Central memory CD8-positive, alpha-beta T cell (primary cell): Measurements from ENCODE around the gene RGS11.

Experiments used
- ATAC-seq: fragments of 150-1000 bp; cut with Tn5 transposase; replicated peaks from 2 replicates; pipeline ENCODE4 v1.10.0; 2022; ENCODE audit warnings: mild to moderate bottlenecking, moderate FRiP score, moderate number of reproducible peaks; ENCODE audit not compliant: poor library complexity, severe bottlenecking; ENCODE audit errors: extremely low read depth
- DNase-seq, 2 donors: peaks; one replicate each; pipeline ENCODE4 v3.0.0; 2021; ENCODE audit warnings: low spot score in 2 of 2
- H3K27ac Mint-ChIP-seq: one replicate; pipeline ENCODE4 v1.8.0; 2022; ENCODE audit warnings: low read depth, mild to moderate bottlenecking, moderate library complexity, mixed read lengths
- H3K27me3 Mint-ChIP-seq: one replicate; pipeline ENCODE4 v1.8.0; 2022; ENCODE audit warnings: mixed read lengths
- H3K36me3 Mint-ChIP-seq: one replicate; pipeline ENCODE4 v1.8.0; 2022; ENCODE audit warnings: mild to moderate bottlenecking, moderate library complexity, mixed read lengths; ENCODE audit not compliant: insufficient read depth
- H3K4me1 Mint-ChIP-seq: one replicate; pipeline ENCODE4 v1.8.0; 2022; ENCODE audit warnings: mixed read lengths
- H3K4me3 Mint-ChIP-seq: one replicate; pipeline ENCODE4 v1.8.0; 2022; ENCODE audit warnings: mild to moderate bottlenecking, moderate library complexity, mixed read lengths
- H3K9me3 Mint-ChIP-seq: one replicate; pipeline ENCODE4 v1.8.0; 2022; ENCODE audit warnings: mixed read lengths

The RGS11 gene

GRCh38 chr16:275786-276232 lies at the start of gene RGS11:
Gene RGS11 (minus strand): TSS chr16:275944. CDS start chr16:275911, 33 bp downstream.
- Mint-ChIP-seq H3K4me1 (peaks cover 6% of the 10 kb centered on the region), H3K4me3 (peak within 1 kb of the TSS; percentile 51), H3K9me3 (no peaks in the 10 kb centered on the region), H3K27ac (no peak within 1 kb of the TSS), H3K36me3 (peaks cover 2% of the 10 kb centered on the region), H3K27me3 (no peaks in the 10 kb centered on the region)
- ATAC-seq (no peak), DNase-seq (no peak)

- peak overlapping the region; percentile 62 for H3K4me3 Mint-ChIP-seq
- no peaks in the 10 kb centered on the region for H3K9me3 Mint-ChIP-seq
- no peaks in the 10 kb centered on the region for H3K27me3 Mint-ChIP-seq
- DNase-seq (peak; percentile 73 to 82), ATAC-seq (peak; percentile 62)
- peaks cover 51% of the 10 kb centered on the region for H3K4me1 Mint-ChIP-seq
- peak overlapping the region; percentile 84 for H3K27ac Mint-ChIP-seq
- H3K36me3 Mint-ChIP-seq = peaks cover 19% of the 10 kb centered on the region
Observed at GRCh38 chr16:324451-325334, 48.9 kb upstream of the RGS11 start.

DNA sequence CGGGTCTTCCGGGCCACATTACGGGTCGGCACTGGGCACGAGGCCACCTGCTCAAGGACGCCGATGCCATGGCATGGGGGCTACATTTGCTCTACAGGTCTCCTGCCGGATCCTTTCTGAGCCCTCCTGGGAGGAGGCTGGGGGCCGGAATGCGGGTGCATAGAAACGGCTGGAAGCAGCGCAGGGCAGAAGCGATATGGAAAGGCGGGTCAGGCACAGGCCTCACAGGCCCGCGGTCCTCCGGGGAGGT lies 48.4 kb upstream of the RGS11 start:
- DNase-seq (no peak), ATAC-seq (no peak)
- Mint-ChIP-seq H3K27me3 (no peaks in the 10 kb centered on the region), H3K36me3 (peaks cover 24% of the 10 kb centered on the region), H3K9me3 (no peaks in the 10 kb centered on the region), H3K27ac (peak overlapping the region; percentile 84), H3K4me1 (peaks cover 56% of the 10 kb centered on the region), H3K4me3 (peak overlapping the region; percentile 62)

GRCh38 chr16:322476-323143 lies 46.9 kb upstream of the RGS11 start:
- Mint-ChIP-seq H3K4me1 (peaks cover 66% of the 10 kb centered on the region), H3K27ac (peak overlapping the region; percentile 84), H3K36me3 (peaks cover 24% of the 10 kb centered on the region), H3K27me3 (no peaks in the 10 kb centered on the region), H3K9me3 (no peaks in the 10 kb centered on the region), H3K4me3 (peak overlapping the region; percentile 62)
- ATAC-seq = no peak
- no peak for DNase-seq

GRCh38 chr16:321532-321931 lies 45.8 kb upstream of the RGS11 start:
- no peak for DNase-seq
- Mint-ChIP-seq H3K27ac (peak overlapping the region; percentile 84), H3K27me3 (no peaks in the 10 kb centered on the region), H3K36me3 (peaks cover 18% of the 10 kb centered on the region), H3K4me1 (peaks cover 62% of the 10 kb centered on the region), H3K9me3 (no peaks in the 10 kb centered on the region), H3K4me3 (no peak overlapping the region)
- ATAC-seq = no peak

GRCh38 chr16:320206-320605 lies 44.5 kb upstream of the RGS11 start:
- ATAC-seq (no peak), DNase-seq (no peak)
- H3K4me1 Mint-ChIP-seq = peaks cover 63% of the 10 kb centered on the region
- H3K27me3 Mint-ChIP-seq = no peaks in the 10 kb centered on the region
- H3K36me3 Mint-ChIP-seq = peaks cover 13% of the 10 kb centered on the region
- H3K9me3 Mint-ChIP-seq = no peaks in the 10 kb centered on the region
- no peak overlapping the region for H3K4me3 Mint-ChIP-seq
- H3K27ac Mint-ChIP-seq = no peak overlapping the region

DNA sequence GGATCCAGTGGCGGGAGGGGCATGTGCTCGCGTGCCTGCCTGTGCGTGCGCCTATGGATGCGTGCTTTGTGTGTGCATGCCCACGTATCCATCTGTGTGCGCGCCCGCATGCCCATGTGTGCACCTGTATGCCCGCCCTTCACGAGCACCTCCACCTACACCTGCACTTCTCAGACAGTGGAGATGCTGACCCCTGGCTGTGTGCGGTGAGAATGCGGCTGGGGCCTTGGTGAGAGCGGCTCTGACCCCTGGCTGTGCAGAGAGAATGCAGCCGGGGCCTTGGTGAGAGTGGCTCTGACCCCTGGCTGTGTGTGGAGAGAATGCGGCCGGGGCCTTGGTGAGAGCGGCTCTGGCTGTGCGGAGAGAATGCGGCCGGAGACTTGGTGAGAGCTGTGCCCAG lies 42.9 kb upstream of the RGS11 start:
- no peak for DNase-seq
- H3K36me3 Mint-ChIP-seq = peaks cover 15% of the 10 kb centered on the region
- H3K27ac Mint-ChIP-seq = peak overlapping the region; percentile 67
- H3K9me3 Mint-ChIP-seq = no peaks in the 10 kb centered on the region
- no peaks in the 10 kb centered on the region for H3K27me3 Mint-ChIP-seq
- peaks cover 55% of the 10 kb centered on the region for H3K4me1 Mint-ChIP-seq
- no peak overlapping the region for H3K4me3 Mint-ChIP-seq
- ATAC-seq = no peak

GRCh38 chr16:317583-317982 lies 41.8 kb upstream of the RGS11 start:
- H3K36me3 Mint-ChIP-seq = peaks cover 17% of the 10 kb centered on the region
- no peaks in the 10 kb centered on the region for H3K9me3 Mint-ChIP-seq
- H3K27me3 Mint-ChIP-seq = no peaks in the 10 kb centered on the region
- no peak overlapping the region for H3K4me3 Mint-ChIP-seq
- peaks cover 49% of the 10 kb centered on the region for H3K4me1 Mint-ChIP-seq
- no peak overlapping the region for H3K27ac Mint-ChIP-seq
- DNase-seq (no peak), ATAC-seq (no peak)

DNA sequence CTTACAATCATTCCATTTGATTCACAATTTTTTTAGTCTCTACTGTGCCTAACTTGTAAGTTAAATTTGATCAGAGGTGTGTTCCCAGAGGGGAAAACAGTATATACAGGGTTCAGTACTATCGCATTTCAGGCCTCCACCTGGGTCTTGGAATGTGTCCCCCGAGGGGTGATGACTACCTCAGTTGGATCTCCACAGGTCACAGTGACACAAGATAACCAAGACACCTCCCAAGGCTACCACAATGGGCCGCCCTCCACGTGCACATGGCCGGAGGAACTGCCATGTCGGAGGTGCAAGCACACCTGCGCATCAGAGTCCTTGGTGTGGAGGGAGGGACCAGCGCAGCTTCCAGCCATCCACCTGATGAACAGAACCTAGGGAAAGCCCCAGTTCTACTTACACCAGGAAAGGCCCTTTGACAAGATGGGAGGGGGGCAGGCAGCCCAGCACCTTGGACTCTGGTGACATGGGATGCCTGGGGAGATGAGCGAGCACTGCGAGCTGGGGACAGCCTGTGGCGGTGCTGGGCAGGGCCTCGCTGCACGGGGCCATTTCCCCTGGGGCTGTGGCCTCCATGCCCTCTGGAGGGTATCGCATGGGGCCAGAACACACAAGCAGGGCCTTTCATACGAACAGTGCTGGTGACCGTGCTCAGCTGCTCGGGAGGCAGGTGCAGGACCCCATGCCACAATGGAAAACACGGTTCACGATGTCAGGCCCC lies 41.2 kb upstream of the RGS11 start:
- Mint-ChIP-seq H3K4me1 (peaks cover 44% of the 10 kb centered on the region), H3K27ac (peak overlapping the region; percentile 82), H3K9me3 (no peaks in the 10 kb centered on the region), H3K36me3 (peaks cover 17% of the 10 kb centered on the region), H3K4me3 (no peak overlapping the region), H3K27me3 (no peaks in the 10 kb centered on the region)
- ATAC-seq (no peak), DNase-seq (no peak)

- H3K4me1 Mint-ChIP-seq = peaks cover 35% of the 10 kb centered on the region
- DNase-seq = no peak
- no peak for ATAC-seq
- H3K27ac Mint-ChIP-seq = no peak overlapping the region
- no peaks in the 10 kb centered on the region for H3K27me3 Mint-ChIP-seq
- no peak overlapping the region for H3K4me3 Mint-ChIP-seq
- peaks cover 20% of the 10 kb centered on the region for H3K36me3 Mint-ChIP-seq
- no peaks in the 10 kb centered on the region for H3K9me3 Mint-ChIP-seq
Observed at GRCh38 chr16:314795-315299, 39.1 kb upstream of the RGS11 start.

GRCh38 chr16:314351-314750 lies 38.6 kb upstream of the RGS11 start:
- Mint-ChIP-seq H3K36me3 (peaks cover 17% of the 10 kb centered on the region), H3K27ac (no peak overlapping the region), H3K9me3 (no peaks in the 10 kb centered on the region), H3K27me3 (no peaks in the 10 kb centered on the region), H3K4me3 (no peak overlapping the region), H3K4me1 (peaks cover 32% of the 10 kb centered on the region)
- ATAC-seq (no peak), DNase-seq (no peak)

- H3K36me3 Mint-ChIP-seq = peaks cover 21% of the 10 kb centered on the region
- peaks cover 42% of the 10 kb centered on the region for H3K4me1 Mint-ChIP-seq
- H3K4me3 Mint-ChIP-seq = no peak overlapping the region
- no peak overlapping the region for H3K27ac Mint-ChIP-seq
- no peak for DNase-seq
- no peaks in the 10 kb centered on the region for H3K27me3 Mint-ChIP-seq
- no peak for ATAC-seq
- H3K9me3 Mint-ChIP-seq = no peaks in the 10 kb centered on the region
Observed at GRCh38 chr16:311725-312124, 36.0 kb upstream of the RGS11 start.
